Right lung (tissue), 5 donors: ENCODE data around the gene SCP2. TPM values are rescaled to one million over a fixed set of nuclear protein-coding genes. Genes with fewer than 3 reads are reported as not detected.

Experiments
- DNase-seq, 2 donors: peaks; one replicate each; pipeline ENCODE4 v3.0.0-alpha.2; 2013
- polyA plus RNA-seq, 5 donors: library from polyadenylated mRNA; unstranded; fragments of 120-200 nt; gene quantifications; one replicate each; pipeline versions ENCODE4 v1.2.1 to v1.2.3, GENCODE V29; 2013; ENCODE audit warnings: inconsistent platforms in 1 of 5, low replicate concordance in 1 of 5; ENCODE audit not compliant: insufficient read length in 5 of 5, insufficient read depth in 1 of 5

The SCP2 gene
- polyA plus RNA-seq, 5 donors, result 133 to 168 (median 157) TPM

DNA sequence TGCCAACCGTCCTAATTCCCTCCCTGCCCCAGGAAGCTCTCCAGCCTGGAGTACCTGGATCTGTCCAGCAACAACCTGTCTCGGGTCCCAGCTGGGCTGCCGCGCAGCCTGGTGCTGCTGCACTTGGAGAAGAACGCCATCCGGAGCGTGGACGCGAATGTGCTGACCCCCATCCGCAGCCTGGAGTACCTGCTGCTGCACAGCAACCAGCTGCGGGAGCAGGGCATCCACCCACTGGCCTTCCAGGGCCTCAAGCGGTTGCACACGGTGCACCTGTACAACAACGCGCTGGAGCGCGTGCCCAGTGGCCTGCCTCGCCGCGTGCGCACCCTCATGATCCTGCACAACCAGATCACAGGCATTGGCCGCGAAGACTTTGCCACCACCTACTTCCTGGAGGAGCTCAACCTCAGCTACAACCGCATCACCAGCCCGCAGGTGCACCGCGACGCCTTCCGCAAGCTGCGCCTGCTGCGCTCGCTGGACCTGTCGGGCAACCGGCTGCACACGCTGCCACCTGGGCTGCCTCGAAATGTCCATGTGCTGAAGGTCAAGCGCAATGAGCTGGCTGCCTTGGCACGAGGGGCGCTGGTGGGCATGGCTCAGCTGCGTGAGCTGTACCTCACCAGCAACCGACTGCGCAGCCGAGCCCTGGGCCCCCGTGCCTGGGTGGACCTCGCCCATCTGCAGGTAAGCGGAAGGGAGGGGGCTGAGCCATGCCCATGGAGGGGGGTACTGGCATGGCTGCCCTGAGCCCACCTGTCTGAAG, 151.4 kb downstream of the SCP2 start:
- no peak for DNase-seq

GRCh38 chr1:53079251-53079650, 152.2 kb downstream of the SCP2 start:
- DNase-seq, result no peak

- DNase-seq, result no peak
Measured at GRCh38 chr1:53080041-53080440, 153.0 kb downstream of the SCP2 start.

DNA sequence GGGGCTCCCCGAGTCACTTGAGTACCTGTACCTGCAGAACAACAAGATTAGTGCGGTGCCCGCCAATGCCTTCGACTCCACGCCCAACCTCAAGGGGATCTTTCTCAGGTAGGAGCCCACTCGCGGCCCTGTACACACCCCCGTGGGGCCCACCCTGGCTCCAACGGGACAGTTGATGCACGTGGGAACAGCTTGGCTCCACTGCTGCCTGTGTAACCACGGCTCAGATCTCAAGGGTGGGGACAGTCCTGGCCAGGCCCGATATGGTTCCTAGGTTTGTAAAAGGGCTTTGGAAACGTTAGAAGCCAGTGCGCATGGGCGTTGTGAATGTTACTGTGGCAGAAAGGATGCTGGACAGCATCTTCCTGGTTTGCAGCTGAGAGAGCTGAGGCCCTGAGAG, 153.7 kb downstream of the SCP2 start:
- no peak for DNase-seq

- no peak for DNase-seq
Measured at GRCh38 chr1:53081384-53082066, 154.4 kb downstream of the SCP2 start.

GRCh38 chr1:53082826-53083455, 155.9 kb downstream of the SCP2 start:
- no peak for DNase-seq

GRCh38 chr1:53083636-53084588, 156.8 kb downstream of the SCP2 start:
- no peak for DNase-seq

DNA sequence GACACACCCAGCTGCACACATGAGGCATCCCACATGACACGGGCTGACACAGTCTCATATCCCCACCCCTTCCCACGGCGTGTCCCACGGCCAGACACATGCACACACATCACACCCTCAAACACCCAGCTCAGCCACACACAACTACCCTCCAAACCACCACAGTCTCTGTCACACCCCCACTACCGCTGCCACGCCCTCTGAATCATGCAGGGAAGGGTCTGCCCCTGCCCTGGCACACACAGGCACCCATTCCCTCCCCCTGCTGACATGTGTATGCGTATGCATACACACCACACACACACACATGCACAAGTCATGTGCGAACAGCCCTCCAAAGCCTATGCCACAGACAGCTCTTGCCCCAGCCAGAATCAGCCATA, 157.5 kb downstream of the SCP2 start:
- DNase-seq, result no peak

DNA sequence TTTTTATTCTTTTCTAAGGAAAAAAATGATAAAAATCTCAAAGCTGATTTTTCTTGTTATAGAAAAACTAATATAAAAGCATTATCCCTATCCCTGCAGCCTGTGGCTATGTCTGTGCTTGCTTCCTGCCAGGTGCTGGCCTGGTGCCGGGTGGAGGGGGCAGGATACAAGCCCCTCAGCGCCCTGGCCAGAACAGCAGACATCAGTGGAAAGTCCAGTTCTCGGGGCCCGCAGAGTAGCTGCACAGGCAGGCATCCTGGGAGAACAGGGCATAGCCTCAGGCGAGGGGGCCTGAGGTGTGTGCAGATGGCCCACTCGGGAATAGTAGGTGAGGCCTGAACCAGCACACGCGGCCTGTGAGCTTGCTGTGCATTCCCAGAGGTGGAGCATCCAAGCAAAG, 158.3 kb downstream of the SCP2 start:
- no peak for DNase-seq

DNA sequence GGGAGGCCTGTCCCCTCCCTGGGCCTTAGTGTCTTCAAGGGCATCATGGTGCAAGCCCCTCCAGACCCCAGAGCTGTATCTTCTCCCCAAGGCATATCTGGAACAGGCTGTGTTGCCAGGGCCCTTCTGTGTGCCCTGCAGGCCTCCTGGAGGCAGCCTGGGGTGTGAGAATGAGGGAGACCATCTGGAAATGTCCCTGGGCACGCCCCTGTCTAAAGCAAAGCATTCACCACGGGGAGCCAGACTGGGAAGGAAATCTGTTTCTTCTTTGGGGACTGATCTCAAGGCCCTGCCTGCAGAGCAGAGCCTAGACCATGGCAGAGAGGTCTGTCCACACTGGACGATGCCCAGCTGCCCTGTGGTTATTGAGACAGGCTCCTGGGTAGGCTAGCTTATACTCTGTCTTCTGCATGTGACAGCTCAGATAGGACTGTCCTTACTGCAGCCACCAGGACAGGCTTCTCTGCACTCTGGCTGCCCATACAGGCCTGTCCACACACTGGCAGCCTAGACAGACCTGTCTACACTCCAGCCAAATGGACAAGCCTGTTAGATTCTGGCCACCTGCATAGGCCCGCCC, 159.5 kb downstream of the SCP2 start:
- no peak for DNase-seq

GRCh38 chr1:53087332-53088285, 160.5 kb downstream of the SCP2 start:
- DNase-seq, result no peak

GRCh38 chr1:53088616-53089300, 161.7 kb downstream of the SCP2 start:
- no peak for DNase-seq

- no peak for DNase-seq
Measured at GRCh38 chr1:53089478-53090226, 162.6 kb downstream of the SCP2 start.

DNA sequence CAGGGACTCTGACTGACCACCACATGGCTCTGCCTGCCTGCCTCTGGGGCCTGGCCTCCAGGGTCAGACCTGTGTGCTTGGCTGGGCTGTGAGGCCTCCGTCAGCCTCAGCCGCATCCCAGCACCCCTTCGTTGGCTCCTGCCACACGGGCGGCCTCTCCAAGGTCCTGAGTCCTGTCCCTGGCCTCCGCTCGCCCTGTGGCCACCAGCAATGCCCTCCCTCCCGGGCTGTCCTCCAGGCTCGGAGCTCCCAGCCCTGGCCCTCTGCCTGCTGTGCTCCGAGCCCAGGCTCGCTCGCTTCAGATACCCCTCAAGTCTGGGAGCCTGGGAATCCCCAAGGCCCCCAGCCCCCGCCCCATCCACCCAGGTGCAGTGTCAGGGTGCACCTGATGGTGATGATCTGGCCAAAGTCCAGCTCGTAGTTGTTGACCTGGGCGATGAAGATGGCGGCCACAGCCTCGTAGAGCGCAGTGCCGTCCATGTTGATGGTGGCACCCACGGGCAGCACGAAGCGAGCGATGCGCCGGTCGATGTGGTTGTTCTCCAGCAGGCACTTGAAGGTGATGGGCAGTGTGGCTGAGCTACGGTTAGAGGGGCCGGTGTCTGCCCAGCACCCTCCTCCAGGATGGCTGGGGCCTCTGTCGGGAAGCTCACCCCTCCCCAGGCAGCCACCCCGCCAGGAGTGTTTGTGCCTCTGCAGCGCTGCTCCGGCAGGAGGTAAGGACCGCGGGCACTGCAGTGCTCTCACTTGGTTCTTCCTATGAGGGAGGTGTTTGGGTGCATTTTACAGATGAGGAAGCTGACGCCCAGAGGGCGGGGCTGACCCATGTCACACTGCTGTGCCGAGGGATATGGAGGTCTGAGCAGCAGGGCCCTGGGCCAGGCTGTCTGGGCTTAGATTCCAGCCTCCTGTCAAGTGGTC, 163.4 kb downstream of the SCP2 start:
- DNase-seq, result no peak

- no peak for DNase-seq
Measured at GRCh38 chr1:53091841-53092645, 165.0 kb downstream of the SCP2 start.

GRCh38 chr1:53092659-53093450, 165.8 kb downstream of the SCP2 start:
- no peak for DNase-seq
